NCI-H128 (cell line): ENCODE results near the gene TEDC1.

Source experiments
- DNase-seq: peaks from one replicate; lab custom pipeline; 2025; ENCODE audit not compliant: unreplicated experiment; lab: John Stamatoyannopoulos, UW

Gene TEDC1

GRCh38 chr14:105525326-105525725 lies 34.3 kb downstream of the TEDC1 start:
- DNase-seq: no peak

GRCh38 chr14:105525861-105526775 lies 35.1 kb downstream of the TEDC1 start, which contains the start of gene TMEM121:
TSS of gene TMEM121 (plus strand) at chr14:105526583. CDS start at chr14:105528835, 2,252 bp downstream.
- DNase-seq: no peak

- DNase-seq: no peak
These were observed 35.8 kb downstream of the TEDC1 start for GRCh38 chr14:105526776-105527380.

- DNase-seq: no peak
These were observed 36.4 kb downstream of the TEDC1 start for GRCh38 chr14:105527381-105527825.

GRCh38 chr14:105527826-105528585 lies 37.0 kb downstream of the TEDC1 start:
- peak; percentile 64 for DNase-seq

- no peak for DNase-seq
These were observed 37.7 kb downstream of the TEDC1 start for GRCh38 chr14:105528586-105529318.

GRCh38 chr14:105529319-105529568 lies 38.2 kb downstream of the TEDC1 start:
- DNase-seq: no peak

GRCh38 chr14:105529569-105530284 lies 38.7 kb downstream of the TEDC1 start:
- no peak for DNase-seq

- no peak for DNase-seq
These were observed 39.4 kb downstream of the TEDC1 start for GRCh38 chr14:105530285-105531087.

GRCh38 chr14:105531088-105531893 lies 40.2 kb downstream of the TEDC1 start:
- no peak for DNase-seq

- DNase-seq: no peak
These were observed 41.0 kb downstream of the TEDC1 start for GRCh38 chr14:105531894-105532623.

- no peak for DNase-seq
These were observed 41.7 kb downstream of the TEDC1 start for GRCh38 chr14:105532735-105533141.

GRCh38 chr14:105533391-105533790 lies 42.3 kb downstream of the TEDC1 start:
- DNase-seq: no peak

GRCh38 chr14:105533811-105534498 lies 42.9 kb downstream of the TEDC1 start:
- no peak for DNase-seq

GRCh38 chr14:105534586-105534985 lies 43.5 kb downstream of the TEDC1 start:
- no peak for DNase-seq

- DNase-seq: no peak
These were observed 45.0 kb downstream of the TEDC1 start for GRCh38 chr14:105536051-105536450.
